IPS DF 6.9 (cell line): ENCODE results near the gene SYNE1.

Source experiments
- DNase-seq: peaks from one replicate; pipeline ENCODE4 v3.0.0-alpha.2; 2013; ENCODE audit warnings: low read depth, low spot score
- H3K27ac ChIP-seq: one replicate; pipeline ENCODE4 v1.5.1; 2013; ENCODE audit warnings: low read length, control low read depth
- H3K27me3 ChIP-seq: 2 replicates; pipeline ENCODE4 v1.6.1; 2013; ENCODE audit warnings: mild to moderate bottlenecking, low read length; ENCODE audit not compliant: control insufficient read depth, insufficient read depth
- H3K36me3 ChIP-seq: 2 replicates; pipeline ENCODE4 v1.6.1; 2013; ENCODE audit warnings: low read length; ENCODE audit not compliant: control insufficient read depth, insufficient read depth
- H3K4me1 ChIP-seq: 2 replicates; pipeline ENCODE4 v1.6.1; 2013; ENCODE audit warnings: low read length; ENCODE audit not compliant: control insufficient read depth, insufficient read depth
- H3K4me3 ChIP-seq: 2 replicates; pipeline ENCODE4 v1.5.1; 2013; ENCODE audit warnings: mild to moderate bottlenecking, low read length
- H3K9me3 ChIP-seq: 2 replicates; pipeline ENCODE4 v1.6.1; 2013; ENCODE audit warnings: low read length, inconsistent platforms; ENCODE audit not compliant: control insufficient read depth, insufficient read depth
- WGBS: extraction: QIAGEN DNeasy Blood & Tissue Kit; methylation state at CpG from one replicate; pipeline ENCODE4 v1.1.7; 2013; ENCODE audit warnings: mixed read lengths, missing lambda C conversion rate; ENCODE audit not compliant: insufficient read length, insufficient coverage; 5-methylcytosine and 5-hydroxymethylcytosine counted together

The SYNE1 gene

DNA sequence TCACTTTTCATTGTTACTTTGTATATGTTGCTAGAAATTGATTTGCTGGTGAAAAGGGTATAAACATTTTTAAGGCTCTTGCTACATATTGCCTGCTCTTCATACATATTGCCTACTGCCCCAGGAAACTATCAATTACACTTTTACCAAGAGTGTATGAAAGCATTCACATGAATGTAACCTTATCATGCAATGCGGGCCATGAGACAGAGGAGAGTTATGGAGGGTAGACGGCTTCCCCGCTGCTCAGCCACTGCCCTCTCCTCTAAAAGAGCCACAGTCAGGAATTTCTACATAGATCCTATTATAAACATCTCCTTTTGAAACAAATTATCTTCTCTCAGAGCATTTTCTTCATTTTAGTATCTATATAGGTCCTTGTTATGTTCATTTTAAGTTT, 565.3 kb downstream of the SYNE1 start:
- no peak overlapping the region for H3K4me3 ChIP-seq
- no peaks in the 10 kb centered on the region for H3K27me3 ChIP-seq
- H3K27ac ChIP-seq: no peak overlapping the region
- no peak for DNase-seq
- no CpG with 5 or more reads among the region's 3 CpGs for WGBS
- no peaks in the 10 kb centered on the region for H3K36me3 ChIP-seq
- H3K4me1 ChIP-seq: no peaks in the 10 kb centered on the region
- H3K9me3 ChIP-seq: no peaks in the 10 kb centered on the region; the same call in 1 of the 2 replicates
